Measurements from ENCODE around the gene UNC45A.

- TF ChIP-seq CTCF (IDR thresholded peaks at IDR 0.05) = no peak
- no peak for TF ChIP-seq POLR2A (IDR thresholded peaks at IDR 0.05)
- TF ChIP-seq POLR2AphosphoS5 (IDR thresholded peaks at IDR 0.05) = no peak
Observed at GRCh38 chr15:90904746-90905145, 30.3 kb upstream of the UNC45A start.

Data from prostate gland (tissue), 2 donors.